Testis (tissue), 2 donors: ENCODE results near the gene IL6ST.

Experiments used
- POLR2A ChIP-seq: fragments of 450-650 bp; IDR thresholded peaks from one replicate; pipeline ENCODE4 v1.6.1; 2017; ENCODE audit warnings: antibody characterized with exemption, mild to moderate bottlenecking, moderate library complexity
- TF ChIP-seq, protein P1 (sequence below), 3 experiments: fragments of 450-650 bp in 2 of 3; fragments of 200-600 bp in 1 of 3; sonication (generic) in 1 of 3; IDR thresholded peaks; one replicate each; pipeline ENCODE4 v1.5.1; 2016 to 2019; ENCODE audit warnings: antibody characterized with exemption in 3 of 3, mild to moderate bottlenecking in 2 of 3, moderate library complexity in 1 of 3

DNA sequence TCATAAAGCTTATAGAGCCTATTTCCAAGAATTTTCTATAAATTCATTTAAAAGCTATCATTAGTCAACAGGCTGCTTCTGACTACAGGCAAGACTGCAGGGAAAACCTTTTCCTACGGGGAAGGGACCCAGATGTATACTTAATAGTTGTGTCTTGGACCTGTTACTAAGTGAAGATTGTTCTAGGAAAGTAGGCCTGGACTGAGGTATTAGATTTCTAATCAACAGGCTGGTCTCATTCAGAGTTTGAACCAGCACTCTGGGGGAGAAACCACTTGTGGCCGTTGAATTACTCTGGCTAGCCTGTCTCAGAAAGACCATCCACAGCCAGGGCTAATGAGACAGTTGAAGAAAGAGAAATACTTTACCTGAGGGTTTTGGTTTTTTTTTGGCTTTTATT, 60.0 kb downstream of the IL6ST start:
- no peak for TF ChIP-seq POLR2A
- TF ChIP-seq, protein P1, sequence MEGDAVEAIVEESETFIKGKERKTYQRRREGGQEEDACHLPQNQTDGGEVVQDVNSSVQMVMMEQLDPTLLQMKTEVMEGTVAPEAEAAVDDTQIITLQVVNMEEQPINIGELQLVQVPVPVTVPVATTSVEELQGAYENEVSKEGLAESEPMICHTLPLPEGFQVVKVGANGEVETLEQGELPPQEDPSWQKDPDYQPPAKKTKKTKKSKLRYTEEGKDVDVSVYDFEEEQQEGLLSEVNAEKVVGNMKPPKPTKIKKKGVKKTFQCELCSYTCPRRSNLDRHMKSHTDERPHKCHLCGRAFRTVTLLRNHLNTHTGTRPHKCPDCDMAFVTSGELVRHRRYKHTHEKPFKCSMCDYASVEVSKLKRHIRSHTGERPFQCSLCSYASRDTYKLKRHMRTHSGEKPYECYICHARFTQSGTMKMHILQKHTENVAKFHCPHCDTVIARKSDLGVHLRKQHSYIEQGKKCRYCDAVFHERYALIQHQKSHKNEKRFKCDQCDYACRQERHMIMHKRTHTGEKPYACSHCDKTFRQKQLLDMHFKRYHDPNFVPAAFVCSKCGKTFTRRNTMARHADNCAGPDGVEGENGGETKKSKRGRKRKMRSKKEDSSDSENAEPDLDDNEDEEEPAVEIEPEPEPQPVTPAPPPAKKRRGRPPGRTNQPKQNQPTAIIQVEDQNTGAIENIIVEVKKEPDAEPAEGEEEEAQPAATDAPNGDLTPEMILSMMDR (IDR thresholded peaks at IDR 0.05): no peak
